Endothelial cell of umbilical vein (primary cell): ENCODE data around the gene ACER2. TPM values are rescaled to one million over a fixed set of nuclear protein-coding genes. Genes with fewer than 3 reads are reported as not detected.

Source experiments
- BruUV-seq: library from RNA; stranded (reverse); fragments of 400-500 nt; replicated peaks from 2 replicates; lab custom pipeline; 2021; lab: Mats Ljungman, UMichigan
- CTCF ChIA-PET: fragments of 300-600, 350-600 bp; sonication (Branson Sonifier 250); formaldehyde crosslinking; loops from one replicate; lab custom pipeline; 2021; ENCODE audit warnings: antibody characterized with exemption, inconsistent platforms; lab: Charles Lee
- POLR2A ChIA-PET: fragments of 300-600, 350-600 bp; sonication (Branson Sonifier 250); formaldehyde crosslinking; loops from one replicate; lab custom pipeline; 2021; ENCODE audit warnings: antibody characterized with exemption, inconsistent platforms; lab: Charles Lee
- DNase-seq: peaks from one replicate; pipeline ENCODE4 v3.0.0-alpha.2; 2011; ENCODE audit warnings: low read depth, low spot score
- FAIRE-seq: peaks from 2 replicates; lab custom pipeline; 2011; peaks lifted over from hg19 to GRCh38; lab: Jason Lieb, UNC
- H2AFZ ChIP-seq: 2 replicates; pipeline ENCODE4 v1.6.0; 2012; ENCODE audit warnings: low read depth, low read length, control low read depth, inconsistent platforms
- H3K27ac ChIP-seq: 2 replicates; pipeline ENCODE4 v1.5.1; 2011; ENCODE audit warnings: low read depth, mild to moderate bottlenecking, control low read depth, low read length, moderate library complexity; ENCODE audit not compliant: insufficient read depth
- H3K27me3 ChIP-seq, 2 experiments: 2 replicates each; pipeline versions ENCODE4 v1.6.0 to v1.6.1; 2011; ENCODE audit warnings: low read length in 2 of 2, mixed read lengths in 1 of 2; ENCODE audit not compliant: control insufficient read depth in 2 of 2, insufficient read depth in 2 of 2
- H3K36me3 ChIP-seq, 2 experiments: 2 replicates in 1 of 2; 3 replicates in 1 of 2; pipeline ENCODE4 v1.5.1; 2011; ENCODE audit warnings: low read length in 2 of 2, mild to moderate bottlenecking in 1 of 2, moderate library complexity in 1 of 2; ENCODE audit not compliant: control insufficient read depth in 2 of 2, insufficient read depth in 2 of 2; ENCODE audit errors: extremely low read depth in 1 of 2
- H3K4me1 ChIP-seq: 3 replicates; pipeline ENCODE4 v1.5.1; 2011; ENCODE audit warnings: mild to moderate bottlenecking, low read length; ENCODE audit not compliant: control insufficient read depth, insufficient read depth; ENCODE audit errors: extremely low read depth
- H3K4me2 ChIP-seq: 2 replicates; pipeline ENCODE4 v1.6.1; 2011; ENCODE audit warnings: low read length, control low read depth, mixed read lengths; ENCODE audit not compliant: insufficient read depth
- H3K4me3 ChIP-seq, 3 experiments: fragments of 200-600 bp in 1 of 3; sonication (generic), shearing (Covaris generic) in 1 of 3; replicated peaks in 1 of 3; 2 replicates each; pipeline ENCODE4 v1.5.1; 2011 to 2016; ENCODE audit warnings: control low read depth in 3 of 3, low read length in 3 of 3, mild to moderate bottlenecking in 2 of 3, inconsistent platforms in 1 of 3, low read depth in 1 of 3, moderate library complexity in 1 of 3; ENCODE audit not compliant: insufficient read depth in 1 of 3
- H3K79me2 ChIP-seq: 2 replicates; pipeline ENCODE4 v1.6.0; 2012; ENCODE audit warnings: low read length, inconsistent platforms; ENCODE audit not compliant: control insufficient read depth, insufficient read depth
- H3K9ac ChIP-seq: replicated peaks from 2 replicates; pipeline ENCODE3; 2011; ENCODE audit warnings: low read length, control low read depth; ENCODE audit not compliant: insufficient read depth; ENCODE audit errors: extremely low read depth
- H3K9me1 ChIP-seq: replicated peaks from 3 replicates; pipeline ENCODE4 v1.6.0; 2011; ENCODE audit warnings: mild to moderate bottlenecking, low read length; ENCODE audit not compliant: control insufficient read depth, insufficient read depth; ENCODE audit errors: extremely low read depth
- H3K9me3 ChIP-seq: replicated peaks from 2 replicates; pipeline ENCODE4 v1.5.1; 2012; ENCODE audit warnings: low read length, inconsistent platforms; ENCODE audit not compliant: control insufficient read depth, insufficient read depth
- H4K20me1 ChIP-seq: replicated peaks from 2 replicates; pipeline ENCODE3; 2011; ENCODE audit warnings: mild to moderate bottlenecking, low read length; ENCODE audit not compliant: control insufficient read depth, insufficient read depth; ENCODE audit errors: extremely low read depth
- EZH2 ChIP-seq: IDR thresholded peaks from 2 replicates; pipeline ENCODE4 v1.6.1; 2012; ENCODE audit warnings: borderline replicate concordance, low read depth, mild to moderate bottlenecking, moderate library complexity, low read length, inconsistent platforms; ENCODE audit not compliant: severe bottlenecking
- MYC ChIP-seq: IDR thresholded peaks from one replicate; pipeline ENCODE4 v1.6.1; 2011; ENCODE audit warnings: mild to moderate bottlenecking, low read depth, low read length
- POLR2A ChIP-seq: IDR thresholded peaks from 2 replicates; pipeline ENCODE4 v1.6.1; 2012; ENCODE audit warnings: low read depth, mild to moderate bottlenecking, control low read depth, low read length
- dilution Hi-C: fragments of 300-500 bp; cut with MboI; formaldehyde crosslinking; loops from one replicate; pipeline ENCODE4 v1.15.0; 2019; ENCODE audit warnings: low sequenced_read_pairs; ENCODE audit not compliant: extremely low pct_ligation_motif_present
- intact Hi-C: fragments of 100-400 bp; cut with micrococcal nuclease; formaldehyde crosslinking; loops from one replicate; pipeline ENCODE4 v1.10.0; 2022
- polyA plus RNA-seq, 4 experiments: library from polyadenylated mRNA; depleted of rRNA in 3 of 4; stranded (reverse) in 3 of 4; unstranded in 1 of 4; fragments of >200 nt; gene quantifications; 2 replicates each; pipeline versions ENCODE4 v1.2.1 to v1.2.3, GENCODE V29; 2011 to 2012; ENCODE audit warnings: missing spikeins in 1 of 4
- total RNA-seq: library from RNA; stranded (reverse); gene quantifications from 2 replicates; pipeline ENCODE4 v1.2.3, GENCODE V29; 2021
- TF ChIP-seq, protein P1 (sequence below): IDR thresholded peaks from 2 replicates; pipeline ENCODE4 v1.6.1; 2011; ENCODE audit not compliant: insufficient read depth, insufficient read length

Gene ACER2
- total and polyA plus RNA-seq, 2 donors (not counting 3 experiments of a cell fraction or from before 2014, with no cell fraction given): 5.2 to 7.3 TPM

DNA sequence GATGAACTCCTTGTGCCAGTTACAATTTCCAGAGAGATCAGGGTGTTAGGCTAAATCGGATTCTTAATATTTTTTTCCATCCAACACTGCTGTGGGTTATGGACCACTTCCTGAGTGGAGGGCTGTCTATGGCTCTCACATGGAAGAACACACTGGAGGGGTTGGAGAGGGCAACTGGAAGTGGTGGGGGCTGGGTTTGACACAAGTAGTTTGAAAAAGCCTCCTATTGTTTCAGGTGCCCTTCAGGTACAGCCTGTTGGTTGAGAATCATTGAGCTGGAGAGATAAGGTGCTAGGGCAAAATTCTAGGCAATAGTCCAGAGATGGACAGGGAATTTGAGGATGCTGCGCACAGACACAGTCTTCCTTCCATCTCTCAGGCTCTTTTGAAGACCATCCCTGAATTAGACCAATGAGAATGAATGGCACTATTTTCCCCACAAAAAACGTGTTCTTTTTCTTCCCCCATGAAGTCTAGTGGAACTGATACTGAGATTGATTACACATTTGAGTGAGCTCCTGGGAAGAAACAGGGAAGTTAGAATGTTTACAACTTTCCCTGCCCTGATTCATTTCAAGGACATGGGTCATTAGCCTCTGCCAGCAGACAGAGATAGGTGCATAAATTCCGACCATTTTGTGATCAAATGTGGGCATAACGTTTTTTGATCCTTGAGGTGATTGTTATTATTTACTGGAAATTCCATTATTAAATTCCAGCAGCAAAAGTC is 87.7 kb downstream of the ACER2 start:
- Histone ChIP-seq H4K20me1 (no peaks in the 10 kb centered on the region), H3K4me3 (no peak overlapping the region), H3K27ac (no peak overlapping the region), H3K9me1 (peaks cover 2% of the 10 kb centered on the region), H3K36me3 (no peaks in the 10 kb centered on the region), H3K4me2 (no peak overlapping the region), H3K9ac (no peak overlapping the region), H3K4me1 (no peaks in the 10 kb centered on the region), H3K9me3 (no peaks in the 10 kb centered on the region), H2AFZ (no peak overlapping the region), H3K27me3 (peaks cover 5 to 10% of the 10 kb centered on the region in 2 experiments), H3K79me2 (no peaks in the 10 kb centered on the region)
- CTCF ChIA-PET: no interaction called here
- DNase-seq: no peak
- dilution Hi-C loops (no loop called here), intact Hi-C loops (no loop called here)
- no peak for TF ChIP-seq POLR2A
- FAIRE-seq: no peak
- POLR2A ChIA-PET: no interaction called here
- no TSS peak for BruUV-seq

DNA sequence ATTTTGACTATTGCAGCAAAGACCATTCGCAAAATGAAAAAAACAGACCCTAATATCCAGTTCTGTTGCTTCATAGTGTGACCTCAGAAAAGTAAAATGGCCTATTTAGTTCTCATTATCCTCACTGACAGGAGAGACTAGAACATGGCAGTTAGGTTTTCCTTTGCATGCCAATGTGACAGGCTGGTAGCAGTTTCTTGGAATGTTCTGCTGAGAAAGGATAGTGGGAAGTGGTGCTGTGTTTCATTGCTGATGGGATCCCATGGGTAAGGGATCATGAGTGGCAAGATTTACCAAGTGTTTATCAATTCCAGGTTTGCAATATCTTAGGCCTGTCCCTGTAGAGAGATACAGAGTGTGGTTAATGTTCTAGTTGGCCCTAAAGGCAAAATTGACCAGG is 88.5 kb downstream of the ACER2 start:
- no peak overlapping the region for H2AFZ ChIP-seq
- TF ChIP-seq EZH2: no peak
- TF ChIP-seq MYC: no peak
- TF ChIP-seq, protein P1, sequence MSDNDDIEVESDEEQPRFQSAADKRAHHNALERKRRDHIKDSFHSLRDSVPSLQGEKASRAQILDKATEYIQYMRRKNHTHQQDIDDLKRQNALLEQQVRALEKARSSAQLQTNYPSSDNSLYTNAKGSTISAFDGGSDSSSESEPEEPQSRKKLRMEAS: no peak
- dilution Hi-C loops (no loop called here), intact Hi-C loops (no loop called here)
- no peak for FAIRE-seq
- peaks cover 2% of the 10 kb centered on the region for H3K9me1 ChIP-seq
- H3K9me3 ChIP-seq: no peaks in the 10 kb centered on the region
- H3K9ac ChIP-seq: no peak overlapping the region
- peaks cover 5% of the 10 kb centered on the region in 2 experiments for H3K27me3 ChIP-seq
- no peak for DNase-seq
- ChIA-PET CTCF (no interaction called here), POLR2A (no interaction called here)
- BruUV-seq: no TSS peak
- H3K36me3 ChIP-seq: no peaks in the 10 kb centered on the region
- H3K79me2 ChIP-seq: no peaks in the 10 kb centered on the region
- H3K27ac ChIP-seq: no peak overlapping the region
- no peaks in the 10 kb centered on the region for H4K20me1 ChIP-seq
- no peak overlapping the region for H3K4me3 ChIP-seq
- H3K4me2 ChIP-seq: no peak overlapping the region
- no peaks in the 10 kb centered on the region for H3K4me1 ChIP-seq
